GM12892 (cell line): ENCODE measurements around the gene JCAD.

Experiments
- POLR2A ChIP-seq: IDR thresholded peaks from 2 replicates; pipeline ENCODE4 v1.6.1; 2011; ENCODE audit warnings: low read depth, low read length, control low read depth
- TAF1 ChIP-seq: IDR thresholded peaks from 2 replicates; pipeline ENCODE4 v1.6.1; 2011; ENCODE audit warnings: low read depth, mild to moderate bottlenecking, control low read depth, low read length, borderline replicate concordance

DNA sequence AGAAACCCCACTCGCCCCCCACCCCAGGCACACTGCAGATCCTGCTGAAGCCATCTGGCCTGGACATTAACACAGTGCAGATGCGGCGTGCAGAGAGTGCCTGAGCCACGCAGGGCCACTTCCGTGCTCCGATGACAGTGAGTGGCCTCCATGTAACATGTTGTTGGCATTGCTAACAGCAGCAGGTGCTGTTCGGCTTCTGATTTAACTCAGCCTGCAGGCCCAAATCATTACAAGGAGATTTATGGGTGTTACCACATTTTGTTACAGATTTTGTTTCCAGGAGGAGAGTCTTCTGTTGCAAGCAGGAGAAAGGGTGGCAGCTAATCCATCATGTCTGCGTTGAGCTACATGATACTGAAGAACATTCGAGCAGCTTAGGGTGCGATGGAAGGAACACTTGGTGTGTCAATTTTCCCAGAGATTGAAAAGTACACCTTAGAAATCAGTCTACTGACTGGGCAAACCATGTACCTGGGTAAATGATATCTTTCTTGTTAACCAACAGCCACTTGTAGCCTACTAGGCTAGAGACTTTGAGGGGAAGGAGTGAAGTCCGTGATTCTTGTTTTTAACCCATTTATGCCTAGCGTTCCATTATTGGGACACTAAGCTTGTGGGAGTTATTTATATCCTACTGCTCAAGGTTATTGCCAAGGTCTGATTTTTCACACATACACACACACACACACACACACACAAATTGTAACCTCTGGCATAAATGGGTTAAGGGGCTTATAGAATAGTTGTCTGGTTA lies 90.0 kb downstream of the JCAD start:
- no peak for TF ChIP-seq POLR2A
- no peak for TF ChIP-seq TAF1
